Prostate gland (tissue), 2 donors: ENCODE measurements around the gene AGPS.

Experiments used
- CTCF ChIP-seq, 4 experiments: fragments of 200-600 bp in 2 of 4; fragments of 450-650 bp in 2 of 4; sonication (generic) in 2 of 4; IDR thresholded peaks; 1 replicate in 3 of 4; 2 replicates in 1 of 4; pipeline ENCODE4 v1.5.1; 2016 to 2019; ENCODE audit warnings: antibody characterized with exemption in 4 of 4, mild to moderate bottlenecking in 2 of 4, moderate library complexity in 2 of 4
- POLR2A ChIP-seq: fragments of 450-650 bp; IDR thresholded peaks from one replicate; pipeline ENCODE4 v1.6.1; 2016; ENCODE audit warnings: antibody characterized with exemption, mild to moderate bottlenecking
- POLR2AphosphoS5 ChIP-seq: sonication (generic); formaldehyde crosslinking; IDR thresholded peaks from one replicate; pipeline ENCODE4 v1.6.1; 2017; ENCODE audit warnings: antibody characterized with exemption

GRCh38 chr2:177574356-177574755 lies 181.8 kb downstream of the AGPS start:
- TF ChIP-seq POLR2A (no peak), CTCF (IDR thresholded peaks at IDR 0.05) (no peak), POLR2AphosphoS5 (no peak)
